ENCODE results near the gene PTH.

The PTH gene

DNA sequence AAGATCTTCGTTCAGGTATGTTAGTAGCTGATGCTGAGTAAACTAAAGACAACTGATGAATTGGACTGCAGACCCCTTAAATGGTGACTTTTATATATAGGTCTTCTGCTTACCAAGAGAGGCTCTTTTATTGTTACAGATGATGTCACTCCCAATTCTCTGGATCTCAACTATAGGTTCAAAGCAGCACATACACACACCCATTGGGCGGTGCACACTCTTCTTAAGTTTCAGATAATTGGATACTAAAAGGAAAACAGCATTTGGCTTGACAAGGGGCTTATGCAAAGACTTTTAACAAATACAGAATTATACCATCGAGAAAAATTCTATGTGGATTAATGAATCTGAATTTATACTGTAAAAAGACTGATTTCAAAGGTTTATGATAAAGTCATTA lies at the start of gene PTH:
Gene PTH, minus strand, starts transcription at position 69 of the 400 bp plus-strand sequence. CDS start 3,142 bp downstream, outside the sequence.
- H3K27ac ChIP-seq (ENCODE audit: low read length) = no peak within 1 kb of the TSS
- DNase-seq (ENCODE audit: low read depth, low spot score) = no peak
- no peaks in the 10 kb centered on the region for H3K27me3 ChIP-seq (ENCODE audit: control insufficient read depth, insufficient read depth, low read length)
- no peaks in the 10 kb centered on the region for H3K36me3 ChIP-seq (ENCODE audit: control insufficient read depth, insufficient read depth, low read length)
- no peaks in the 10 kb centered on the region for H3K4me1 ChIP-seq (ENCODE audit: control insufficient read depth, insufficient read depth, low read length)
- WGBS (ENCODE audit: insufficient coverage, insufficient read length) = no CpG with 5 or more reads among the region's 3 CpGs
- H3K9me3 ChIP-seq (ENCODE audit: control insufficient read depth, insufficient read depth, low read length) = no peaks in the 10 kb centered on the region
- H3K4me3 ChIP-seq (ENCODE audit: low read length) = no peak within 1 kb of the TSS

DNA sequence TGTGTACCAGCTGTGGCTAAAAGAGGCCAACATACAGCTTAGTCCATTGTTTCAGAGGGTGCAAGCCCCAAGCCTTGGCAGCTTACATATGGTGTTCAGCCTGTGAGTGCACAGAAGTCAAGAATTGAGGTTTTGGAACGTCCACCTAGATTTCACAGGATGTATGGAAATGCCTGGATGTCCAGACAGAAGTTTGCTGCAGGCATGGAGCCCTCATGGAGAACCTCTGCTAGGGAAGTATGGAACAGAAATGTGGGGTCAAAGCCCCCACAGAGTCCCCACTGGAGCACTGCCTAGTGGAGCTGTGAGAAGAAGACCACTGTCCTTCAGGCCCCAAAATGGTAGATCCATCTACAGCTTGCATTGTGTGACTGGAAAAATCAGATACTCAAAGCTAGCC lies 42.2 kb upstream of the PTH start:
- no peaks in the 10 kb centered on the region for H3K27me3 ChIP-seq (ENCODE audit: control insufficient read depth, insufficient read depth, low read length)
- peaks cover 3% of the 10 kb centered on the region; the same call in 1 of the 2 replicates for H3K9me3 ChIP-seq (ENCODE audit: control insufficient read depth, insufficient read depth, low read length)
- H3K27ac ChIP-seq (ENCODE audit: low read length) = no peak overlapping the region
- DNase-seq (ENCODE audit: low read depth, low spot score) = no peak
- WGBS (ENCODE audit: insufficient coverage, insufficient read length) = no CpG with 5 or more reads among the region's 1 CpG
- no peaks in the 10 kb centered on the region for H3K4me1 ChIP-seq (ENCODE audit: control insufficient read depth, insufficient read depth, low read length)
- no peak overlapping the region for H3K4me3 ChIP-seq (ENCODE audit: low read length)
- no peaks in the 10 kb centered on the region for H3K36me3 ChIP-seq (ENCODE audit: control insufficient read depth, insufficient read depth, low read length)

- Histone ChIP-seq H3K27ac (ENCODE audit: low read length) (no peak overlapping the region), H3K27me3 (ENCODE audit: control insufficient read depth, insufficient read depth, low read length) (no peaks in the 10 kb centered on the region), H3K4me3 (ENCODE audit: low read length) (no peak overlapping the region), H3K9me3 (ENCODE audit: control insufficient read depth, insufficient read depth, low read length) (peaks cover 3% of the 10 kb centered on the region; the same call in 1 of the 2 replicates), H3K36me3 (ENCODE audit: control insufficient read depth, insufficient read depth, low read length) (no peaks in the 10 kb centered on the region), H3K4me1 (ENCODE audit: control insufficient read depth, insufficient read depth, low read length) (no peaks in the 10 kb centered on the region)
- WGBS (ENCODE audit: insufficient coverage, insufficient read length) = no CpG with 5 or more reads among the region's 2 CpGs
- DNase-seq (ENCODE audit: low read depth, low spot score) = peak; percentile 43
These were observed 40.0 kb upstream of the PTH start for GRCh38 chr11:13535819-13536218.

DNA sequence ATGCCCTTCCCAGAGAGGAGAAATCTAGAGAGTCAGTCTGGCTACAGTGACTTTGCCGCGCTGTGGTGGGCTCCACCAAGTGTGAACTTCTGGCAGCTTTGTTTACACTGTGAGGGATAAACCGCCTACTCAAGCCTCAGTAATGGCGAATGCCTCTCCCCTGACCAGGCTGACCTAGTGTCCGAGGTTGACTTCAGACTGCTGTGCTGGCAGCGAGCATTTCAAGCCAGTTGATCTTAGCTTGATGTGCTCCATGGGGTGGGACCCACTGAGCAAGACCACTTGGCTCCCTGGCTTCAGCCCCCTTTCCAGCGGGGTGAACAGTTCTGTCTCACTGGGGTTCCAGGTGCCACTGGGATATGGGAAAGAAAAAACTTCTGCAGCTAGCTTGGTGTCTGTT lies 38.6 kb upstream of the PTH start:
- H3K9me3 ChIP-seq (ENCODE audit: control insufficient read depth, insufficient read depth, low read length) = peaks cover 3% of the 10 kb centered on the region; the same call in 1 of the 2 replicates
- WGBS (ENCODE audit: insufficient coverage, insufficient read length) = no CpG with 5 or more reads among the region's 7 CpGs
- H3K36me3 ChIP-seq (ENCODE audit: control insufficient read depth, insufficient read depth, low read length) = no peaks in the 10 kb centered on the region
- DNase-seq (ENCODE audit: low read depth, low spot score) = no peak
- no peaks in the 10 kb centered on the region for H3K4me1 ChIP-seq (ENCODE audit: control insufficient read depth, insufficient read depth, low read length)
- H3K27me3 ChIP-seq (ENCODE audit: control insufficient read depth, insufficient read depth, low read length) = no peaks in the 10 kb centered on the region
- H3K27ac ChIP-seq (ENCODE audit: low read length) = no peak overlapping the region
- no peak overlapping the region for H3K4me3 ChIP-seq (ENCODE audit: low read length)

DNA sequence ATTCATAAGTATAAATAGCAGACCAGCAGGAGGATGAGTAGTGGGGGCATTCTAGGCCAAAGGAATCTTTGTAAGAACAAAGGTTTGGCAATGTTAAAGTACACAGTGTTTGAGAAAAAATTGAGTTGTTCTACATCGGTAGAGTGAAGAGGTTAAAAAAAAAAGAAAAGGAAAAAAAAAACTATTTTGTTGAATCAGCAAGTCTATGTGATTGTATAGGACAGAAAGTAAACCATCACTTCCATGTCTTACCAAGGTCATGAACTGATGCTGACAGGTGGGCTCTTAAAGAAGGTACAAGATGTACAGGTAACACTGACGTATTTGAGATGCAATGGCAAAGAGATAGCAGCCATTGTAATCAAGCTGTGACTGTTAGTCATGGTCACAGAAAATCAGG lies 29.5 kb upstream of the PTH start:
- WGBS (ENCODE audit: insufficient coverage, insufficient read length) = 100% methylated on average over 1 of the region's 2 CpGs
- no peaks in the 10 kb centered on the region for H3K9me3 ChIP-seq (ENCODE audit: control insufficient read depth, insufficient read depth, low read length)
- H3K4me1 ChIP-seq (ENCODE audit: control insufficient read depth, insufficient read depth, low read length) = no peaks in the 10 kb centered on the region
- H3K27ac ChIP-seq (ENCODE audit: low read length) = no peak overlapping the region
- H3K27me3 ChIP-seq (ENCODE audit: control insufficient read depth, insufficient read depth, low read length) = no peaks in the 10 kb centered on the region
- no peak for DNase-seq (ENCODE audit: low read depth, low spot score)
- no peak overlapping the region for H3K4me3 ChIP-seq (ENCODE audit: low read length)
- H3K36me3 ChIP-seq (ENCODE audit: control insufficient read depth, insufficient read depth, low read length) = no peaks in the 10 kb centered on the region

DNA sequence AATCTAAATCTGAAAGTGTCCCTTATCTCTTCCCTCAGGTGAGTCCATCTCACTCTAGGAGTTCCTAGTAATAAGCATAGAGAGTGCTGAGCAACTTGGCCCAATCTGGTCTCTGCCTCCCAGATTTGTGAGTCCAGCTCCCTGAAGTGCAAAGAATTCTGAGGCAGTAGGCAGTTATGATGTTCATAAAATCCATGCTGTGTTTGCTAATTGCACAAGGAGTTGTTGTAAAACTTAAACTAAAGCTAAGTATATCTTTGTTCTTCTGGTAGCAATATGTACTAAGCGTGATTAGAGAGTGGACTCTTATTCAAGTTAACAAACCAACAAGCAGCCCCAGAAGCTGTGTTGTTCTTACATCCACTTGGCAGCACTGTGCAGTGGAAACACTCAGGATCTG lies 7.6 kb upstream of the PTH start:
- no peak overlapping the region for H3K4me3 ChIP-seq (ENCODE audit: low read length)
- no peak for DNase-seq (ENCODE audit: low read depth, low spot score)
- H3K27me3 ChIP-seq (ENCODE audit: control insufficient read depth, insufficient read depth, low read length) = no peaks in the 10 kb centered on the region
- WGBS (ENCODE audit: insufficient coverage, insufficient read length) = no CpG with 5 or more reads among the region's 1 CpG
- no peaks in the 10 kb centered on the region for H3K4me1 ChIP-seq (ENCODE audit: control insufficient read depth, insufficient read depth, low read length)
- no peaks in the 10 kb centered on the region for H3K36me3 ChIP-seq (ENCODE audit: control insufficient read depth, insufficient read depth, low read length)
- H3K27ac ChIP-seq (ENCODE audit: low read length) = no peak overlapping the region
- H3K9me3 ChIP-seq (ENCODE audit: control insufficient read depth, insufficient read depth, low read length) = no peaks in the 10 kb centered on the region

- Histone ChIP-seq H3K9me3 (ENCODE audit: control insufficient read depth, insufficient read depth, low read length) (no peaks in the 10 kb centered on the region), H3K27ac (ENCODE audit: low read length) (no peak overlapping the region), H3K36me3 (ENCODE audit: control insufficient read depth, insufficient read depth, low read length) (no peaks in the 10 kb centered on the region), H3K4me1 (ENCODE audit: control insufficient read depth, insufficient read depth, low read length) (no peaks in the 10 kb centered on the region), H3K27me3 (ENCODE audit: control insufficient read depth, insufficient read depth, low read length) (no peaks in the 10 kb centered on the region), H3K4me3 (ENCODE audit: low read length) (no peak overlapping the region)
- WGBS (ENCODE audit: insufficient coverage, insufficient read length) = no CpG with 5 or more reads among the region's 1 CpG
- DNase-seq (ENCODE audit: low read depth, low spot score) = no peak
These were observed 6.7 kb upstream of the PTH start for GRCh38 chr11:13502492-13502891.

- no peak overlapping the region for H3K27ac ChIP-seq (ENCODE audit: low read length)
- DNase-seq (ENCODE audit: low read depth, low spot score) = no peak
- H3K4me3 ChIP-seq (ENCODE audit: low read length) = no peak overlapping the region
- no peaks in the 10 kb centered on the region for H3K9me3 ChIP-seq (ENCODE audit: control insufficient read depth, insufficient read depth, low read length)
- no peaks in the 10 kb centered on the region for H3K27me3 ChIP-seq (ENCODE audit: control insufficient read depth, insufficient read depth, low read length)
- H3K36me3 ChIP-seq (ENCODE audit: control insufficient read depth, insufficient read depth, low read length) = no peaks in the 10 kb centered on the region
- no peaks in the 10 kb centered on the region for H3K4me1 ChIP-seq (ENCODE audit: control insufficient read depth, insufficient read depth, low read length)
- no CpG with 5 or more reads among the region's 3 CpGs for WGBS (ENCODE audit: insufficient coverage, insufficient read length)
These were observed 1.7 kb downstream of the PTH start for GRCh38 chr11:13494051-13494450.

DNA sequence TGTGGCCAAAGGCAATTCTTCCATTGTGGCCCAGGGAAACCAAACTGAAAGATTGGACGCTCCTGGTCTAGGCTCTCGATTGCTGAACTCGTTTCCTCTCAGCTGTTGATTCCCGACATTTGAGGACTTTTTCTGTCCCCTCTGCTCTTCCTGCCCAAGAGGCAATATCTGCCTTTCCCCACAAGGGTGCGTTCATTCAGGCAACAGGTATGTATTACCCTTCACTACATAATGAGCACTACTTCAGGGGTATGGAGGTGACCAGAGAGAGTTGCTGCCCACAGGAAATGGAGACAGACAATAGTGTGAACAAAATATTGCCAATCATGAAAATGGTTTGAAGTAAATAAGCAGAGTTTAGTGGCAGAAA lies 8.2 kb downstream of the PTH start:
- Histone ChIP-seq H3K9me3 (ENCODE audit: control insufficient read depth, insufficient read depth, low read length) (no peaks in the 10 kb centered on the region), H3K36me3 (ENCODE audit: control insufficient read depth, insufficient read depth, low read length) (no peaks in the 10 kb centered on the region), H3K27me3 (ENCODE audit: control insufficient read depth, insufficient read depth, low read length) (no peaks in the 10 kb centered on the region), H3K27ac (ENCODE audit: low read length) (no peak overlapping the region), H3K4me3 (ENCODE audit: low read length) (no peak overlapping the region), H3K4me1 (ENCODE audit: control insufficient read depth, insufficient read depth, low read length) (no peaks in the 10 kb centered on the region)
- no peak for DNase-seq (ENCODE audit: low read depth, low spot score)
- no CpG with 5 or more reads among the region's 5 CpGs for WGBS (ENCODE audit: insufficient coverage, insufficient read length)

DNA sequence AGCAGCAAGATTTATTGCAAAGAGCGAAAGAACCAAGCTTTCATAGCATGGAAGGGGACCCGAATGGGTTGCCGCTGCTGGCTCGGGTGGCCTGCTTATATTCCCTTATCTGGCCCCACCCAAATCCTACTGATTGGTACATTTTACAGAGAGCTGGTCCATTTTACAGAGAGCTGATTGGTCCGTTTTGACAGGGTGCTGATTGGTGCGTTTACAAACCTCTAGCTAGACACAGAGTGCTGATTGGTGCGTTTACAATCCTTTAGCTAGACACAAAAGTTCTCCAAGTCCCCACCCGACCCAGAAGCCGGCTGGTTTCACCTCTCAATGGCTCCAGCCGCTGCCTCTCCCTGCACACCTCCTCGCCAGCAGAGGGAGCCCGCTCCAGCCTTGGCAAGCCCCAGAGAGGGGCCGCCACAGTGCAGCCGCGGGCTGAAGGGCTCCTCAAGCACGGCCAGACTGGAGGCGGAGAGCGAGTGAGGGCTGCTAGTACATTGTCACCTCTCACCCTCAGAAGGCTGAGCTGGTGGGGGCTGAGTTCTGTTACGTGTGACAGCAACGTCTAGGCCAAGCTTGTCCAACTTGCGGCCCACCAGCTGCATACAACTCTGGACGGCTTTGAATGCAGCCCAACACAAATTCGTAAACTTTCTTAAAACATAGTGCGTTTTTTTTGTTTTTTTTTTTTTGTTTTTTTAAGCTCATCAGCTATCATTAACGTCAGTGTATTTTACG lies 8.7 kb downstream of the PTH start:
- WGBS (ENCODE audit: insufficient coverage, insufficient read length) = no CpG with 5 or more reads among the region's 26 CpGs

DNA sequence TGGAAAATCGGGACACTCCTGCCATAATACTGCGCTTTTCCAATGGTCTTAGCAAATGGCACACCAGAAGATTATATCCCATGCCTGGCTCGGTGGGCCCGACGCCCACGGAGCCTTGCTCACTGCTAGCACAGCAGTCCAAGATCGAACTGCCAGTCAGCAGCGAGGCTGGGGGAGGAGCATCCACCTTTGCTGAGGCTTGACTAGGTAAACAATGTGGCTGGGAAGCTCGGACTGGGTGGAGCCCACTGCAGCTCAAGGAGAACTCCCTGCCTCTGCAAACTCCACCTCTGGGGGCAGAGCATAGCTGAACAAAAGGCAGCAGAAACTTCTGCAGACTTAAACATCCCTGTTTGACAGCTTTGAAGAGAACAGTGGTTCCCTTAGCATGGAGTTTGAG lies 15.6 kb downstream of the PTH start:
- Histone ChIP-seq H3K36me3 (ENCODE audit: control insufficient read depth, insufficient read depth, low read length) (no peaks in the 10 kb centered on the region), H3K9me3 (ENCODE audit: control insufficient read depth, insufficient read depth, low read length) (no peaks in the 10 kb centered on the region), H3K4me3 (ENCODE audit: low read length) (no peak overlapping the region), H3K4me1 (ENCODE audit: control insufficient read depth, insufficient read depth, low read length) (no peaks in the 10 kb centered on the region), H3K27ac (ENCODE audit: low read length) (no peak overlapping the region), H3K27me3 (ENCODE audit: control insufficient read depth, insufficient read depth, low read length) (no peaks in the 10 kb centered on the region)
- no peak for DNase-seq (ENCODE audit: low read depth, low spot score)
- no CpG with 5 or more reads among the region's 9 CpGs for WGBS (ENCODE audit: insufficient coverage, insufficient read length)

More for the DNA sequence above, 8.7 kb downstream of the PTH start:
- no peak for DNase-seq (ENCODE audit: low read depth, low spot score)
- H3K9me3 ChIP-seq (ENCODE audit: control insufficient read depth, insufficient read depth, low read length) = no peaks in the 10 kb centered on the region
- no peaks in the 10 kb centered on the region for H3K36me3 ChIP-seq (ENCODE audit: control insufficient read depth, insufficient read depth, low read length)
- H3K4me3 ChIP-seq (ENCODE audit: low read length) = no peak overlapping the region
- no peaks in the 10 kb centered on the region for H3K4me1 ChIP-seq (ENCODE audit: control insufficient read depth, insufficient read depth, low read length)
- H3K27me3 ChIP-seq (ENCODE audit: control insufficient read depth, insufficient read depth, low read length) = no peaks in the 10 kb centered on the region
- no peak overlapping the region for H3K27ac ChIP-seq (ENCODE audit: low read length)
